Measurements from ENCODE around the gene TPX2.
A peak's percentile ranks its signal among the peaks of the same experiment; 100 is the strongest.

Gene TPX2

GRCh38 chr20:31704225-31705119, 34.6 kb upstream of the TPX2 start:
- Histone ChIP-seq H3K9me2 (replicated peaks; ENCODE audit: insufficient read depth, low read length) (no peaks in the 10 kb centered on the region), H3K4me3 (ENCODE audit: insufficient read depth, low read length, poor library complexity, severe bottlenecking) (no peak overlapping the region), H3K36me3 (ENCODE audit: low read length) (peaks cover 3% of the 10 kb centered on the region; the same call in 1 of the 2 replicates), H4K20me1 (ENCODE audit: low read depth, low read length) (no peaks in the 10 kb centered on the region), H3K9ac (ENCODE audit: low read length) (no peak overlapping the region), H3K27me3 (ENCODE audit: low read length) (no peaks in the 10 kb centered on the region), H3K9me3 (ENCODE audit: insufficient read depth, low read length) (no peaks in the 10 kb centered on the region), H3K4me2 (ENCODE audit: low read depth, low read length, poor library complexity, severe bottlenecking) (no peak overlapping the region), H3F3A (ENCODE audit: insufficient read depth) (no peaks in the 10 kb centered on the region; the same call in 1 of the 2 replicates), H3K27ac (ENCODE audit: low read depth, low read length) (no peak overlapping the region), H2AFZ (ENCODE audit: low read depth, low read length, severe bottlenecking) (no peak overlapping the region), H3K79me2 (ENCODE audit: insufficient read depth, low read length) (peaks cover 30% of the 10 kb centered on the region)
- TF ChIP-seq CTCF (IDR thresholded peaks at IDR 0.05; ENCODE audit: insufficient read depth, low read length, poor library complexity, severe bottlenecking) (no peak), EZH2phosphoT487 (conservative IDR thresholded peaks at IDR 0.05; ENCODE audit: low read length) (no peak)

GRCh38 chr20:31705191-31705590, 33.9 kb upstream of the TPX2 start:
- peaks cover 3% of the 10 kb centered on the region; the same call in 1 of the 2 replicates for H3K36me3 ChIP-seq (ENCODE audit: low read length)
- TF ChIP-seq EZH2phosphoT487 (conservative IDR thresholded peaks at IDR 0.05; ENCODE audit: low read length) (no peak), CTCF (IDR thresholded peaks at IDR 0.05; ENCODE audit: insufficient read depth, low read length, poor library complexity, severe bottlenecking) (no peak)
- no peak overlapping the region for H3K4me3 ChIP-seq (ENCODE audit: insufficient read depth, low read length, poor library complexity, severe bottlenecking)
- no peak overlapping the region for H3K9ac ChIP-seq (ENCODE audit: low read length)
- H4K20me1 ChIP-seq (ENCODE audit: low read depth, low read length) = no peaks in the 10 kb centered on the region
- H3K27ac ChIP-seq (ENCODE audit: low read depth, low read length) = peak overlapping the region; percentile 59
- H2AFZ ChIP-seq (ENCODE audit: low read depth, low read length, severe bottlenecking) = no peak overlapping the region
- no peaks in the 10 kb centered on the region for H3K27me3 ChIP-seq (ENCODE audit: low read length)
- peaks cover 29% of the 10 kb centered on the region for H3K79me2 ChIP-seq (ENCODE audit: insufficient read depth, low read length)
- no peaks in the 10 kb centered on the region; the same call in 1 of the 2 replicates for H3F3A ChIP-seq (ENCODE audit: insufficient read depth)
- peak overlapping the region; percentile 28 for H3K4me2 ChIP-seq (ENCODE audit: low read depth, low read length, poor library complexity, severe bottlenecking)
- H3K9me3 ChIP-seq (ENCODE audit: insufficient read depth, low read length) = no peaks in the 10 kb centered on the region
- H3K9me2 ChIP-seq (replicated peaks; ENCODE audit: insufficient read depth, low read length) = no peaks in the 10 kb centered on the region

GRCh38 chr20:31705598-31706597, 33.2 kb upstream of the TPX2 start:
- H3K4me2 ChIP-seq (ENCODE audit: low read depth, low read length, poor library complexity, severe bottlenecking) = peak overlapping the region; percentile 28
- peak overlapping the region; percentile 59 for H3K27ac ChIP-seq (ENCODE audit: low read depth, low read length)
- H4K20me1 ChIP-seq (ENCODE audit: low read depth, low read length) = no peaks in the 10 kb centered on the region
- H2AFZ ChIP-seq (ENCODE audit: low read depth, low read length, severe bottlenecking) = no peak overlapping the region
- H3K4me3 ChIP-seq (ENCODE audit: insufficient read depth, low read length, poor library complexity, severe bottlenecking) = no peak overlapping the region
- no peak overlapping the region for H3K9ac ChIP-seq (ENCODE audit: low read length)
- H3K79me2 ChIP-seq (ENCODE audit: insufficient read depth, low read length) = peaks cover 34% of the 10 kb centered on the region
- H3K36me3 ChIP-seq (ENCODE audit: low read length) = peaks cover 3% of the 10 kb centered on the region; the same call in 1 of the 2 replicates
- no peaks in the 10 kb centered on the region; the same call in 1 of the 2 replicates for H3F3A ChIP-seq (ENCODE audit: insufficient read depth)
- no peaks in the 10 kb centered on the region for H3K27me3 ChIP-seq (ENCODE audit: low read length)
- H3K9me3 ChIP-seq (ENCODE audit: insufficient read depth, low read length) = no peaks in the 10 kb centered on the region
- no peaks in the 10 kb centered on the region for H3K9me2 ChIP-seq (replicated peaks; ENCODE audit: insufficient read depth, low read length)
- no peak for TF ChIP-seq EZH2phosphoT487 (conservative IDR thresholded peaks at IDR 0.05; ENCODE audit: low read length)
- TF ChIP-seq CTCF (IDR thresholded peaks at IDR 0.05; ENCODE audit: insufficient read depth, low read length, poor library complexity, severe bottlenecking) = no peak
